Measurements from ENCODE around the gene C1QTNF12. TPM values are rescaled to one million over a fixed set of nuclear protein-coding genes. Genes with fewer than 3 reads are reported as not detected.

The C1QTNF12 gene
- total RNA-seq, 1 donor from 2014 or later = 2.6 TPM

- Histone ChIP-seq H3K27me3 (no peaks in the 10 kb centered on the region), H3K4me3 (no peak overlapping the region), H3K27ac (no peak overlapping the region), H3K36me3 (peaks cover 88% of the 10 kb centered on the region), H3K9me3 (no peaks in the 10 kb centered on the region), H3K4me1 (no peaks in the 10 kb centered on the region)
- DNase-seq (no peak), ATAC-seq (no peak)
- intact Hi-C loops (cut with DNase I) = no loop called here
- TF ChIP-seq, protein P1, sequence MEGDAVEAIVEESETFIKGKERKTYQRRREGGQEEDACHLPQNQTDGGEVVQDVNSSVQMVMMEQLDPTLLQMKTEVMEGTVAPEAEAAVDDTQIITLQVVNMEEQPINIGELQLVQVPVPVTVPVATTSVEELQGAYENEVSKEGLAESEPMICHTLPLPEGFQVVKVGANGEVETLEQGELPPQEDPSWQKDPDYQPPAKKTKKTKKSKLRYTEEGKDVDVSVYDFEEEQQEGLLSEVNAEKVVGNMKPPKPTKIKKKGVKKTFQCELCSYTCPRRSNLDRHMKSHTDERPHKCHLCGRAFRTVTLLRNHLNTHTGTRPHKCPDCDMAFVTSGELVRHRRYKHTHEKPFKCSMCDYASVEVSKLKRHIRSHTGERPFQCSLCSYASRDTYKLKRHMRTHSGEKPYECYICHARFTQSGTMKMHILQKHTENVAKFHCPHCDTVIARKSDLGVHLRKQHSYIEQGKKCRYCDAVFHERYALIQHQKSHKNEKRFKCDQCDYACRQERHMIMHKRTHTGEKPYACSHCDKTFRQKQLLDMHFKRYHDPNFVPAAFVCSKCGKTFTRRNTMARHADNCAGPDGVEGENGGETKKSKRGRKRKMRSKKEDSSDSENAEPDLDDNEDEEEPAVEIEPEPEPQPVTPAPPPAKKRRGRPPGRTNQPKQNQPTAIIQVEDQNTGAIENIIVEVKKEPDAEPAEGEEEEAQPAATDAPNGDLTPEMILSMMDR (IDR thresholded peaks at IDR 0.05) = no peak
Measured at GRCh38 chr1:1221887-1222574, 24.5 kb downstream of the C1QTNF12 start.

- Histone ChIP-seq H3K4me3 (no peak overlapping the region), H3K4me1 (no peaks in the 10 kb centered on the region), H3K27ac (no peak overlapping the region), H3K27me3 (no peaks in the 10 kb centered on the region), H3K36me3 (peaks cover 77% of the 10 kb centered on the region), H3K9me3 (no peaks in the 10 kb centered on the region)
- ATAC-seq = no peak
- DNase-seq = no peak
- TF ChIP-seq, protein P1 (IDR thresholded peaks at IDR 0.05) = no peak
- intact Hi-C loops (cut with DNase I) = no loop called here
Measured at GRCh38 chr1:1220197-1220596, 26.3 kb downstream of the C1QTNF12 start.

GRCh38 chr1:1219341-1219740 is 27.2 kb downstream of the C1QTNF12 start:
- H3K9me3 ChIP-seq = no peaks in the 10 kb centered on the region
- no peak overlapping the region for H3K4me3 ChIP-seq
- no peaks in the 10 kb centered on the region for H3K4me1 ChIP-seq
- H3K36me3 ChIP-seq = peaks cover 68% of the 10 kb centered on the region
- no peak for ATAC-seq
- intact Hi-C loops (cut with DNase I) = no loop called here
- no peaks in the 10 kb centered on the region for H3K27me3 ChIP-seq
- DNase-seq = no peak
- TF ChIP-seq, protein P1 (IDR thresholded peaks at IDR 0.05) = no peak
- no peak overlapping the region for H3K27ac ChIP-seq

- Histone ChIP-seq H3K36me3 (peaks cover 65% of the 10 kb centered on the region), H3K27ac (no peak overlapping the region), H3K27me3 (no peaks in the 10 kb centered on the region), H3K4me3 (no peak overlapping the region), H3K4me1 (peaks cover 3% of the 10 kb centered on the region), H3K9me3 (no peaks in the 10 kb centered on the region)
- ATAC-seq (no peak), DNase-seq (no peak)
- intact Hi-C loops (cut with DNase I) = no loop called here
- TF ChIP-seq, protein P1 (IDR thresholded peaks at IDR 0.05) = no peak
Measured at GRCh38 chr1:1218524-1219200, 27.9 kb downstream of the C1QTNF12 start.

- TF ChIP-seq, protein P1 (IDR thresholded peaks at IDR 0.05) = no peak
- ATAC-seq (no peak), DNase-seq (no peak)
Measured at GRCh38 chr1:1217621-1218523, 28.6 kb downstream of the C1QTNF12 start.

More at GRCh38 chr1:1217621-1218523, 28.6 kb downstream of the C1QTNF12 start:
- no peaks in the 10 kb centered on the region for H3K27me3 ChIP-seq
- intact Hi-C loops (cut with DNase I) = no loop called here
- H3K36me3 ChIP-seq = peaks cover 58% of the 10 kb centered on the region
- peaks cover 11% of the 10 kb centered on the region for H3K4me1 ChIP-seq
- H3K4me3 ChIP-seq = no peak overlapping the region
- H3K27ac ChIP-seq = no peak overlapping the region
- H3K9me3 ChIP-seq = no peaks in the 10 kb centered on the region

All from upper lobe of right lung (tissue), 1 donor.